H1 (cell line): ENCODE results near the gene MRPL11.

ENCODE experiments used
- BCL11A ChIP-seq, 2 experiments: IDR thresholded peaks; one replicate each; pipeline ENCODE4 v1.6.1; 2011; ENCODE audit warnings: low read depth in 2 of 2, low read length in 2 of 2, mild to moderate bottlenecking in 2 of 2
- CREB1 ChIP-seq: IDR thresholded peaks from 2 replicates; pipeline ENCODE4 v1.6.1; 2012; ENCODE audit warnings: inconsistent platforms
- CTCF ChIP-seq, 3 experiments: IDR thresholded peaks; 1 replicate in 2 of 3; 2 replicates in 1 of 3; pipeline versions ENCODE4 v1.5.1 to v1.6.1; 2011; ENCODE audit warnings: low read length in 3 of 3, mild to moderate bottlenecking in 3 of 3, inconsistent platforms in 2 of 3, low read depth in 1 of 3, moderate library complexity in 1 of 3; ENCODE audit not compliant: insufficient read depth in 1 of 3; ENCODE audit errors: control extremely low read depth in 1 of 3
- EZH2 ChIP-seq: fragments of 200-600 bp; sonication (generic); IDR thresholded peaks from 2 replicates; pipeline ENCODE4 v1.7.1; 2012; ENCODE audit warnings: low read depth, mild to moderate bottlenecking, moderate library complexity, low read length, inconsistent platforms; ENCODE audit not compliant: severe bottlenecking
- POLR2A ChIP-seq, 2 experiments: IDR thresholded peaks; 1 replicate in 1 of 2; 2 replicates in 1 of 2; pipeline ENCODE4 v1.6.1; 2011; ENCODE audit warnings: low read depth in 2 of 2, low read length in 2 of 2, mild to moderate bottlenecking in 2 of 2; ENCODE audit errors: control extremely low read depth in 1 of 2
- POLR2AphosphoS5 ChIP-seq: IDR thresholded peaks from 2 replicates; pipeline ENCODE4 v1.6.1; 2011; ENCODE audit warnings: low read depth, low read length
- SP1 ChIP-seq: IDR thresholded peaks from 2 replicates; pipeline ENCODE4 v1.6.1; 2011; ENCODE audit warnings: low read depth, low read length

- no peak for TF ChIP-seq BCL11A (IDR thresholded peaks at IDR 0.05; ENCODE audit: low read depth in 2 of 2, low read length in 2 of 2)
- no peak for TF ChIP-seq CTCF (IDR thresholded peaks at IDR 0.05; ENCODE audit: control extremely low read depth in 1 of 3, insufficient read depth in 1 of 3, low read depth in 1 of 3, low read length in 3 of 3)
- no peak for TF ChIP-seq CREB1
- TF ChIP-seq POLR2A (IDR thresholded peaks at IDR 0.05; ENCODE audit: control extremely low read depth in 1 of 2, low read depth in 2 of 2, low read length in 2 of 2), result no peak
- no peak for TF ChIP-seq EZH2
- TF ChIP-seq SP1, result no peak
- TF ChIP-seq POLR2AphosphoS5, result no peak
Observed at GRCh38 chr11:66473608-66474515, 35.2 kb upstream of the MRPL11 start.
